HEK293 (cell line): Measurements from ENCODE around the gene LEFTY1.

Experiments used
- CTCF ChIA-PET: fragments of 350-600 bp; formaldehyde crosslinking; extraction: SDS; loops from one replicate; lab custom pipeline; 2021; ENCODE audit warnings: antibody characterized with exemption; lab: Yijun Ruan, JAX
- POLR2A ChIA-PET: fragments of 300-600 bp; formaldehyde crosslinking; extraction: SDS; loops from one replicate; lab custom pipeline; 2020; ENCODE audit warnings: antibody characterized with exemption, inconsistent platforms; lab: Yijun Ruan, JAX
- H3K27ac ChIP-seq: fragments of 200-500 bp; sonication (Bioruptor generic); 2 replicates; pipeline ENCODE4 v1.5.1; 2014; ENCODE audit warnings: low read depth, low read length, control low read depth, inconsistent platforms; ENCODE audit errors: extremely low read depth
- H3K36me3 ChIP-seq, 2 experiments: fragments of 200-500 bp in 1 of 2; sonication (Bioruptor generic) in 1 of 2; 1 replicate in 1 of 2; 2 replicates in 1 of 2; pipeline ENCODE4 v1.5.1; 2014 to 2017; ENCODE audit warnings: inconsistent platforms in 2 of 2, low read length in 2 of 2; ENCODE audit not compliant: control insufficient read depth in 2 of 2, insufficient read depth in 1 of 2
- H3K4me1 ChIP-seq: fragments of 200-500 bp; sonication (Bioruptor generic); 2 replicates; pipeline ENCODE4 v1.5.1; 2014; ENCODE audit warnings: mild to moderate bottlenecking, low read length, inconsistent platforms; ENCODE audit not compliant: control insufficient read depth, insufficient read depth
- H3K4me3 ChIP-seq: 2 replicates; pipeline ENCODE4 v1.5.1; 2011; ENCODE audit warnings: low read depth, mild to moderate bottlenecking, control low read depth, low read length, moderate library complexity
- H3K9me3 ChIP-seq: fragments of 200-500 bp; sonication (Bioruptor generic); 2 replicates; pipeline ENCODE4 v1.5.1; 2014; ENCODE audit warnings: low read depth, low read length, inconsistent platforms; ENCODE audit not compliant: control insufficient read depth, insufficient read depth
- GLIS2 ChIP-seq: fragments of 450-650 bp; formaldehyde crosslinking; IDR thresholded peaks from 2 replicates; pipeline ENCODE4 v1.5.1; 2016; ENCODE audit warnings: missing biosample characterization, missing genetic modification characterization
- HOXC10 ChIP-seq: sonication (generic); formaldehyde crosslinking; IDR thresholded peaks from 2 replicates; pipeline ENCODE4 v1.8.1; 2023; ENCODE audit warnings: mild to moderate bottlenecking, missing genetic modification reagents
- KLF9 ChIP-seq: fragments of 450-650 bp; formaldehyde crosslinking; IDR thresholded peaks from 2 replicates; pipeline ENCODE4 v1.5.1; 2016; ENCODE audit warnings: missing biosample characterization, missing genetic modification characterization, low read depth
- OSR2 ChIP-seq: fragments of 450-650 bp; formaldehyde crosslinking; IDR thresholded peaks from 2 replicates; pipeline ENCODE4 v1.5.1; 2016; ENCODE audit warnings: missing biosample characterization, missing genetic modification characterization
- SCRT1 ChIP-seq: fragments of 450-650 bp; formaldehyde crosslinking; IDR thresholded peaks from 2 replicates; pipeline ENCODE4 v1.5.1; 2016; ENCODE audit warnings: missing biosample characterization, missing genetic modification characterization, borderline replicate concordance
- SCRT2 ChIP-seq: fragments of 450-650 bp; formaldehyde crosslinking; IDR thresholded peaks from 2 replicates; pipeline ENCODE4 v1.5.1; 2016; ENCODE audit warnings: missing biosample characterization, missing genetic modification characterization
- SP3 ChIP-seq: fragments of 450-650 bp; formaldehyde crosslinking; IDR thresholded peaks from 2 replicates; pipeline ENCODE4 v1.5.1; 2016; ENCODE audit warnings: missing biosample characterization, missing genetic modification characterization
- SP7 ChIP-seq: fragments of 450-650 bp; formaldehyde crosslinking; IDR thresholded peaks from 2 replicates; pipeline ENCODE4 v1.5.1; 2016; ENCODE audit warnings: missing biosample characterization, missing genetic modification characterization
- ZBTB17 ChIP-seq: fragments of 450-650 bp; formaldehyde crosslinking; IDR thresholded peaks from 2 replicates; pipeline ENCODE4 v1.5.1; 2016; ENCODE audit warnings: missing biosample characterization, missing genetic modification characterization
- ZBTB20 ChIP-seq: fragments of 450-650 bp; formaldehyde crosslinking; IDR thresholded peaks from 2 replicates; pipeline ENCODE4 v1.5.1; 2016; ENCODE audit warnings: missing biosample characterization, missing genetic modification characterization
- ZFHX2 ChIP-seq: fragments of 450-650 bp; formaldehyde crosslinking; conservative IDR thresholded peaks from 2 replicates; pipeline ENCODE4 v1.5.1; 2016; ENCODE audit warnings: missing biosample characterization, missing genetic modification characterization
- ZNF121 ChIP-seq: fragments of 450-650 bp; formaldehyde crosslinking; IDR thresholded peaks from 2 replicates; pipeline ENCODE4 v1.5.1; 2016; ENCODE audit warnings: missing biosample characterization, missing genetic modification characterization
- ZNF140 ChIP-seq: fragments of 450-650 bp; formaldehyde crosslinking; IDR thresholded peaks from 2 replicates; pipeline ENCODE4 v1.5.1; 2016; ENCODE audit warnings: missing biosample characterization, missing genetic modification characterization
- ZNF292 ChIP-seq: fragments of 450-650 bp; formaldehyde crosslinking; IDR thresholded peaks from 2 replicates; pipeline ENCODE4 v1.5.1; 2016; ENCODE audit warnings: low read depth, missing biosample characterization, missing genetic modification characterization, borderline replicate concordance
- ZNF302 ChIP-seq: fragments of 450-650 bp; formaldehyde crosslinking; IDR thresholded peaks from 2 replicates; pipeline ENCODE4 v1.5.1; 2016; ENCODE audit warnings: missing biosample characterization, missing genetic modification characterization, low read depth
- ZNF394 ChIP-seq: fragments of 450-650 bp; formaldehyde crosslinking; IDR thresholded peaks from 2 replicates; pipeline ENCODE4 v1.5.1; 2016; ENCODE audit warnings: missing biosample characterization, missing genetic modification characterization, mild to moderate bottlenecking, moderate library complexity, borderline replicate concordance
- ZNF521 ChIP-seq: fragments of 450-650 bp; formaldehyde crosslinking; IDR thresholded peaks from 2 replicates; pipeline ENCODE4 v1.5.1; 2017; ENCODE audit warnings: missing biosample characterization, mild to moderate bottlenecking, missing genetic modification characterization

The LEFTY1 gene

DNA sequence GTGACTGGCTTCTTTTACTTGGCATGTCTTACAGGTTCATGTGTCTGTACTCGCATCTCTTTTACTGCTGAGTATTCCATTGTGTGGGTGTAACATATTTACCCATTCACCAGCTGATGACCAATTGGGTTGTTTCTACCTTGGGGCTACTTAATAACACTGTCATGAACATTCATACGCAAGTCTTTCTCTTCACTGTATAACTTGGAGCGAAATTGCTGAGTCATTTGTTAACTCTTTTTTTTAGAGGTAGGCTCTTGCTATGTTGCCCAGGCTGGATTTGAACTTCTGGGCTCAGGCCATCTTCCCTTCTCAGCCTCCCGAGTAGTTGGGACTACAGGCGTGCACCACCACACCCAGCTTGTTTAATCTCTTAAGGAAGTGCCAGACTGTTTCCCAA lies 28.6 kb upstream of the LEFTY1 start:
- H3K4me1 ChIP-seq: no peaks in the 10 kb centered on the region
- ChIA-PET CTCF (interaction anchor here (0.7 kb wide), 1 partner anchor 443 kb away, joined by 3 read pairs; no protein-coding TSS in a partner anchor), POLR2A (interaction anchor here (1.1 kb wide), 1 partner anchor 13 kb away, joined by 3 read pairs; no protein-coding TSS in a partner anchor)
- no peak for TF ChIP-seq KLF9 (tag by site-specific recombination)
- TF ChIP-seq ZNF121: peak; percentile 68; the same call in 1 of the 2 replicates
- TF ChIP-seq ZFHX2: peak; percentile 37
- no peaks in the 10 kb centered on the region for H3K9me3 ChIP-seq
- H3K4me3 ChIP-seq: no peak overlapping the region
- no peak overlapping the region for H3K27ac ChIP-seq
- H3K36me3 ChIP-seq: peaks cover 25 to 69% of the 10 kb centered on the region in 2 experiments

DNA sequence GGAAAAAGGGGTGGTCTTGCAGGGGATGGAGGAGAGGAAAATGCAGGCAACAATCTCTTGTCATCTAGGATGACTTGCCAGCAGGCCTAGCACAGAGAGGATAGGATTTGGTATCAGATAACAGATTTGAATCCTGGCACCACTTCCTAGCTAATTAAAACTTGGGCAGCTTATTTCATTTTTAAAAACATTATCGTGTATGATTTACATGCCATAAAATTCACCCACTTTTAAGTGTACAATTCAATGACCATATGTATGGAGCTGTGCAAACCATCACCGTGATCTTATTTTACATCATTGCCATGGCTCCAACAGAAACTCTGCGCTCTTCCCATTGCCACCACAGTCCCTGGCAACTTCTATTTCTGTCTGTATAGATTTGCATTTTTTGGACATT lies 28.2 kb upstream of the LEFTY1 start:
- Histone ChIP-seq H3K27ac (no peak overlapping the region), H3K36me3 (peaks cover 25 to 65% of the 10 kb centered on the region in 2 experiments), H3K4me1 (no peaks in the 10 kb centered on the region), H3K9me3 (no peaks in the 10 kb centered on the region), H3K4me3 (no peak overlapping the region)
- POLR2A ChIA-PET: interaction anchor here (1.1 kb wide), 1 partner anchor 13 kb away, joined by 3 read pairs; no protein-coding TSS in a partner anchor
- TF ChIP-seq ZNF302 (tag by site-specific recombination) (no peak), ZBTB17 (tag by site-specific recombination) (peak; percentile 26; the same call in 1 of the 2 replicates)
- CTCF ChIA-PET: interaction anchor here (1.0 kb wide), 1 partner anchor 70 kb away, joined by 4 read pairs; no protein-coding TSS in a partner anchor

DNA sequence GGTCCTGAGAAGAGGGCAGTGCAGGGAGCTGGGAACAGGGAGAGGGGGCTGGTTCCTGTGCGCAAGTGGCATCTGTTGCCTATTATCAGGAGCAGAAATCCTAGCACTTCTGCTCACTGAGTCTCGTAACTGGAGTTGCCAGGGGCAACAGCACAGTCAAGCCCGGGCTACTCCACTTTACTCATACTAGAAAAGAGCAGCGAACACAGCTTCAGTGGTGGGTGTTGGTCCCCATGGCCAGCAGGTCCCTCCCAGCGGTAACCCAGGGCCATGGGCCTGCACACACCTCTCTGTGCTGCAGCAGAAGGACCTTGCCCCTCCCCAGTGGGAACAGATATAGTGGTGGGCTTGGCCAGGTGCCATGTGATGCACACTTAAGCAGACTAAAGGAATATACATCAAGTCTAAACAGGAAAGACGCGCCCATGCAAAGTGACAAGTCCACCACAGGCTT lies 26.6 kb upstream of the LEFTY1 start:
- Histone ChIP-seq H3K36me3 (peaks cover 23 to 49% of the 10 kb centered on the region in 2 experiments), H3K9me3 (no peaks in the 10 kb centered on the region), H3K27ac (no peak overlapping the region), H3K4me1 (no peaks in the 10 kb centered on the region), H3K4me3 (no peak overlapping the region)
- ChIA-PET POLR2A (interaction anchor here (0.8 to 1.3 kb wide), 2 partner anchors 9 to 33 kb away, joined by 3 to 4 read pairs; partner anchors contain the start of genes PYCR2 and TMEM63A), CTCF (interaction anchor here (0.6 to 9.1 kb wide), 4 partner anchors 11 to 439 kb away, joined by 3 to 84 read pairs (median 3); partner anchors contain the start of genes LEFTY1 and SRP9)
- no peak for TF ChIP-seq SP3
- peak; percentile 69 for TF ChIP-seq ZBTB20
- peak; percentile 60; the same call in 1 of the 2 replicates for TF ChIP-seq ZNF140
- no peak for TF ChIP-seq ZNF292 (tag by site-specific recombination)
- TF ChIP-seq SCRT1 (tag by site-specific recombination): peak; percentile 56; the same call in 1 of the 2 replicates
- TF ChIP-seq SCRT2: peak; percentile 48
- peak; percentile 64; the same call in 1 of the 2 replicates for TF ChIP-seq ZNF394 (tag by site-specific recombination)
- 0 out of 2 replicates have a peak, but pooled peaks have one; percentile 33 for TF ChIP-seq HOXC10 (CRISPR knock-in tag)
- no peak for TF ChIP-seq GLIS2 (tag by site-specific recombination)
- no peak for TF ChIP-seq SP7 (tag by site-specific recombination)
- TF ChIP-seq OSR2 (tag by site-specific recombination): 0 out of 2 replicates have a peak, but pooled peaks have one; percentile 13

DNA sequence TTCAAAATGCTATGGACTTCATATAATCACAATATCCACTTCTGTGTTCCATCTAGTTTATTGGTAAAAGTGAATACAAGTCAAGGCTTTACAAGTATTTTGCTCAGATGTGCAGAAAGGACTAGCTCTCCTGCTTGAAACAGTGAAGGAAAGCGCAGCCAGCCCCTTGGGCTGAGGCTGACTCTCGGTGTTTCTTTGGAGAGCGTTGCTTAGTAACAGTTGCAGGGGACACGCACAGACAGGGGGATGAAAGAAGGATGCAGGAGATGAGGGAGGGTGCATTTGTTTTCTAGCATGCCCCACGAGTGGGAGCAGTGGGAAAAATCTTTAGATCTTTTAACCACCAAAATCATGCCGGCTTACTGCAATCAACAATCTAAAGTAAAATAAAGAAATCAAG lies 26.0 kb upstream of the LEFTY1 start:
- TF ChIP-seq ZNF521 (tag by site-specific recombination): no peak
- Histone ChIP-seq H3K4me3 (no peak overlapping the region), H3K27ac (no peak overlapping the region), H3K36me3 (peaks cover 20 to 43% of the 10 kb centered on the region in 2 experiments), H3K4me1 (no peaks in the 10 kb centered on the region), H3K9me3 (no peaks in the 10 kb centered on the region)
- ChIA-PET POLR2A (no interaction called here), CTCF (interaction anchor here (0.6 to 9.1 kb wide), 6 partner anchors 10 to 438 kb away, joined by 3 to 84 read pairs (median 3); partner anchors contain the start of genes LEFTY1 and TMEM63A)
